ENCODE results near the gene TSEN54. TPM values are rescaled to one million over a fixed set of nuclear protein-coding genes. Genes with fewer than 3 reads are reported as not detected.

The TSEN54 gene
- total RNA-seq, 1 experiment from 2014 or later, result 36.6 TPM

DNA sequence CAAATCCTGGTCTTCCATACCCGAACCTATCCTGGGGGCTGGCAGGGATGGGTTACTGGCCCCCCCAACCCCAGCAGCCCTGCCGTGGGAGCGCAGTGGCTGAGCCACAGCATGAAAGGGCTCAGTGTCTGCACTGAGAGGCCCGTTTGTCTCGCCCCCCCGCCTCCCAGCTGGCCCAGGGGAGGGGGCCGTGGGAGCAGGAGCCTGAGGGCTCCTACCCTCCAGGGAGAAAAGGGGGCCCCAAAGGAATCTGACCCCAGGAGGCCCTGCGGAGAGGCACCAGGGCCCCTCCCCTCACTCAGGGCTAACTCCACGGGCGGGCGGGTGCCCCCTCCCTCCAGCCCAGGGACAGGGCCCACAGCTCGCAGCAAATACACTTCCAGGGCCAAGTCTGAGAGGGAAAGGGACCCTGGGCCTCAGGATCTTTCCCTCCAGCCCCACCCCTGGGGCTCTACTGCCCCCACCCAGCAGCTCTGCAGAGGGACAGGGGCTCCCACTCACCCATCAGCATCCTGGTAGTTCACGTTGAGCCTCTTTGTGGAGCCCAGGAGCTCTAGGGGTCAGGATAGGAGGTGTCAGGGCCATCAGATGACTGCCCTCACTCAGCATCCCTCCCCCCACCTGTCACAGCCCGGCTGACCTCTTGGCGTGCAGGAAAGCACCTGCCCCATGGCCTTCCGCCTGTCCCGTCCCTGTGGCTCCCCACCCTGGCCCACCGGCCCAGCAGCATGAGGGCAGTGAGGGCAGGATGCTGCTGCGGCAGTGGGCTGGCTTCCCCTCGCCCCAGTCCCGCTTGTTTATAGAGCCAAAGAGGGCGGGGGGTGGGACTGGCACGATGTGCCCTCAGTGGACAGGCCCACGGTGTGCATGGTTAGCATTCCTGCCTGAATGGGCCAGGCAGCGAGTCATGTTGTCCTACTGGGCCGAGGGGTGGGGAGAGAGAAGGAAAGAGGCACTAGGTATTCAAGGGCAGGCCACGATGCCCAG is 8.3 kb upstream of the TSEN54 start:
- Histone ChIP-seq H3K4me1 (ENCODE audit: insufficient read depth, low read length, poor library complexity, severe bottlenecking) (no peaks in the 10 kb centered on the region), H3K4me3 (ENCODE audit: low read depth, low read length, poor library complexity, severe bottlenecking) (no peak overlapping the region), H3K36me3 (ENCODE audit: insufficient read depth, low read length, poor library complexity, severe bottlenecking) (peaks cover 9% of the 10 kb centered on the region), H3K27me3 (replicated peaks; ENCODE audit: insufficient read depth, low read depth, low read length, poor library complexity) (no peaks in the 10 kb centered on the region), H3K9me3 (ENCODE audit: low read depth, low read length, poor library complexity, severe bottlenecking) (no peaks in the 10 kb centered on the region), H3K27ac (ENCODE audit: low read depth, low read length, poor library complexity, severe bottlenecking) (no peak overlapping the region)
- CTCF ChIA-PET, result no interaction called here
- TF ChIP-seq EZH2 (IDR thresholded peaks at IDR 0.05; ENCODE audit: borderline replicate concordance, low read depth, low read length, poor library complexity, severe bottlenecking), result no peak
- TF ChIP-seq, protein P1, sequence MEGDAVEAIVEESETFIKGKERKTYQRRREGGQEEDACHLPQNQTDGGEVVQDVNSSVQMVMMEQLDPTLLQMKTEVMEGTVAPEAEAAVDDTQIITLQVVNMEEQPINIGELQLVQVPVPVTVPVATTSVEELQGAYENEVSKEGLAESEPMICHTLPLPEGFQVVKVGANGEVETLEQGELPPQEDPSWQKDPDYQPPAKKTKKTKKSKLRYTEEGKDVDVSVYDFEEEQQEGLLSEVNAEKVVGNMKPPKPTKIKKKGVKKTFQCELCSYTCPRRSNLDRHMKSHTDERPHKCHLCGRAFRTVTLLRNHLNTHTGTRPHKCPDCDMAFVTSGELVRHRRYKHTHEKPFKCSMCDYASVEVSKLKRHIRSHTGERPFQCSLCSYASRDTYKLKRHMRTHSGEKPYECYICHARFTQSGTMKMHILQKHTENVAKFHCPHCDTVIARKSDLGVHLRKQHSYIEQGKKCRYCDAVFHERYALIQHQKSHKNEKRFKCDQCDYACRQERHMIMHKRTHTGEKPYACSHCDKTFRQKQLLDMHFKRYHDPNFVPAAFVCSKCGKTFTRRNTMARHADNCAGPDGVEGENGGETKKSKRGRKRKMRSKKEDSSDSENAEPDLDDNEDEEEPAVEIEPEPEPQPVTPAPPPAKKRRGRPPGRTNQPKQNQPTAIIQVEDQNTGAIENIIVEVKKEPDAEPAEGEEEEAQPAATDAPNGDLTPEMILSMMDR (conservative IDR thresholded peaks at IDR 0.05; ENCODE audit: low read depth, low read length), result no peak
- no TSS peak for BruUV-seq (replicated peaks)
- POLR2A ChIA-PET (ENCODE audit: low non-redundant PET), result no interaction called here
- no peak for DNase-seq (ENCODE audit: low spot score)
- intact Hi-C loops (cut with micrococcal nuclease; ENCODE audit: unreplicated experiment), result no loop called here

GRCh38 chr17:75508931-75509361 is 7.4 kb upstream of the TSEN54 start:
- H3K27me3 ChIP-seq (replicated peaks; ENCODE audit: insufficient read depth, low read depth, low read length, poor library complexity), result no peaks in the 10 kb centered on the region
- CTCF ChIA-PET, result no interaction called here
- no TSS peak for BruUV-seq (replicated peaks)
- no peak for TF ChIP-seq EZH2 (IDR thresholded peaks at IDR 0.05; ENCODE audit: borderline replicate concordance, low read depth, low read length, poor library complexity, severe bottlenecking)
- H3K4me3 ChIP-seq (ENCODE audit: low read depth, low read length, poor library complexity, severe bottlenecking), result no peak overlapping the region
- intact Hi-C loops (cut with micrococcal nuclease; ENCODE audit: unreplicated experiment), result no loop called here
- no peak for DNase-seq (ENCODE audit: low spot score)
- no peaks in the 10 kb centered on the region for H3K9me3 ChIP-seq (ENCODE audit: low read depth, low read length, poor library complexity, severe bottlenecking)
- no peak overlapping the region for H3K27ac ChIP-seq (ENCODE audit: low read depth, low read length, poor library complexity, severe bottlenecking)
- no peaks in the 10 kb centered on the region for H3K4me1 ChIP-seq (ENCODE audit: insufficient read depth, low read length, poor library complexity, severe bottlenecking)
- POLR2A ChIA-PET (ENCODE audit: low non-redundant PET), result no interaction called here
- peaks cover 13% of the 10 kb centered on the region for H3K36me3 ChIP-seq (ENCODE audit: insufficient read depth, low read length, poor library complexity, severe bottlenecking)

DNA sequence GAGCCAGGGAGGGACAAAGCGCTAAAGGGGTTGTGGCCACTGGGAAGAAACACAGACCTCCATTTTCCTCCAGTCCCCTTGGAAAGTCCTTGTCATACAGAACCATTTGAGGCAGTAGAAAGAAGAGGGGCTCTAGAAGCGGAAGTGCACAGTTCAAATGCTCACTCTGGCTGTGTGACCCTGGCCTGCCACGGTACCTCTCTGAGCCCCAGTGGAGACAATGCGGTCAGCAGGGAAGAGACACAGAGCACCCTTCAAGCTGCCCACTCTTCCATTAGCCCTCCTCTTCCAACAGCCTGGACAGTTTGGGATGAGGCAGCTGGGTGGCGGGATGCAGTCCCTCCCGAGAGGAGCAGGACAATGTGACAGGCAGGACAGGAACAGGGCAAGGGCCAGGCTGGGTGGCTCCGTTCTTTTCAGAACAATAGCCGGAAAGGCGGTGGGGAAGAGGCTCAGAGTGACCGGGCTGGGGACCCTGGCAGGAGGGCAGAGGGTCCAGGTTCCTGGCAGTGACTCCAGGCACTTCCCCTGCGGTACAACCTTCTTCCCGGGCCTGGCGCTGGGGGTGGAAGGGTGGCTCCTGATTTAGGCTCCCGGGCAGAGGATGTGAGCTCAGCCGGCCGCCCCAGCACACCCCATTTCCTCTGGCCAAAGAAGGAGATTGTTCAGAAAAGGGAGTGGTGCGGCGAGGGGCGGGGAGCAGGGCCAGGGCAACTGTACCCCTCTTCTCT is 6.6 kb upstream of the TSEN54 start:
- POLR2A ChIA-PET (ENCODE audit: low non-redundant PET), result no interaction called here
- no peak overlapping the region for H3K4me3 ChIP-seq (ENCODE audit: low read depth, low read length, poor library complexity, severe bottlenecking)
- no peaks in the 10 kb centered on the region for H3K9me3 ChIP-seq (ENCODE audit: low read depth, low read length, poor library complexity, severe bottlenecking)
- no peak overlapping the region for H3K27ac ChIP-seq (ENCODE audit: low read depth, low read length, poor library complexity, severe bottlenecking)
- BruUV-seq (replicated peaks), result no TSS peak
- DNase-seq (ENCODE audit: low spot score), result no peak
- CTCF ChIA-PET, result no interaction called here
- TF ChIP-seq EZH2 (IDR thresholded peaks at IDR 0.05; ENCODE audit: borderline replicate concordance, low read depth, low read length, poor library complexity, severe bottlenecking), result no peak
- TF ChIP-seq, protein P1 (conservative IDR thresholded peaks at IDR 0.05; ENCODE audit: low read depth, low read length), result no peak
- peaks cover 9% of the 10 kb centered on the region for H3K36me3 ChIP-seq (ENCODE audit: insufficient read depth, low read length, poor library complexity, severe bottlenecking)
- no peaks in the 10 kb centered on the region for H3K27me3 ChIP-seq (replicated peaks; ENCODE audit: insufficient read depth, low read depth, low read length, poor library complexity)
- H3K4me1 ChIP-seq (ENCODE audit: insufficient read depth, low read length, poor library complexity, severe bottlenecking), result no peaks in the 10 kb centered on the region
- intact Hi-C loops (cut with micrococcal nuclease; ENCODE audit: unreplicated experiment), result no loop called here

All from A673 (cell line).